ENCODE data around the gene GPRC5C. TPM values are rescaled to one million over a fixed set of nuclear protein-coding genes. Genes with fewer than 3 reads are reported as not detected.
A peak's percentile ranks its signal among the peaks of the same experiment; 100 is the strongest.

GPRC5C gene
- total RNA-seq, 1 experiment from 2014 or later = 18.5 TPM

- Histone ChIP-seq H3K27me3 (no peaks in the 10 kb centered on the region), H3K4me3 (no peak overlapping the region), H3K36me3 (no peaks in the 10 kb centered on the region), H3K9me3 (peaks cover 7% of the 10 kb centered on the region)
- peak; percentile 72 for DNase-seq
Observed at GRCh38 chr17:74442670-74443515, 11.0 kb downstream of the GPRC5C start.

GRCh38 chr17:74443516-74444296 is 11.8 kb downstream of the GPRC5C start:
- no peak overlapping the region for H3K4me3 ChIP-seq
- no peaks in the 10 kb centered on the region for H3K27me3 ChIP-seq
- peaks cover 1% of the 10 kb centered on the region for H3K9me3 ChIP-seq
- no peak for DNase-seq
- no peaks in the 10 kb centered on the region for H3K36me3 ChIP-seq

DNA sequence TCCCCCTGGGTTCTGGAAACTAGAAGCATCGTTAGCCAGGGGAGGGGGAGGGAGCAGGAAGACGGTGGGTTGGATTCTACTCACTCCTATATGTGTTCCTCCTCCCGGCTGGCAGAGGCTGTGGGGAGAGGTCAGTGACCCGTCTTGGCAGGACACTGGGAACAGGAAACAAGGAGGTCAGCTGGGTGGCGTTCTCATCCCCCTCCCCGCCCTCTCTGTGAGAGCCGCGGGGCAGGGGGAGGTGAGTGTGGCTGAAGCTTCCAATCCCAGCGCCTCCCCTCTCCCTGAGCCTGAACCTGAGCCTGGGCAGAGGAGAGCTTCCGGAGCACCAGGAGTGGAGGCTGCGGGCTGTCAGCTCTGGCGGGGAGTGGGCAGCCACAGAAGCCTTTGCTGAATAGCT is 12.5 kb downstream of the GPRC5C start:
- Histone ChIP-seq H3K9me3 (no peaks in the 10 kb centered on the region), H3K36me3 (no peaks in the 10 kb centered on the region), H3K27me3 (no peaks in the 10 kb centered on the region), H3K4me3 (no peak overlapping the region)
- peak; percentile 61 for DNase-seq

DNA sequence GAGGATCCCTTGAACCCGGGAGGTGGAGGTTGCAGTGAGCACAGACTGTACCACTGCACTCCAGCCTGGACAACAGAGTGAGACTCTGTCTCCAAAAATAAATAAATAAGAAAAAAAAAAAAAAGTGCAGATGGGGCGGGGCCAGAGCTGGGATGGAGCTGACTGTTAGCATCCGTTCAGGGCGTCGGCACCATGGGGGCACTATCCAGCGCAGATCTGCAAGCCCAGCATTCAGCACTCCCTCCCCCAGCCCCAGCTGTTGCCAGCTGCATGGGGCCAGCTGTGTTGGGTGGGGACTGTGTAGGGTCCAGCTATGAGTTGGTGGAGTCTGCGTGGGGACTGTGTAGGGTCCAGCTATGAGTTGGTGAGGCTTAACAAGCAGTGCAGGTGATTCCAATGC is 13.3 kb downstream of the GPRC5C start:
- Histone ChIP-seq H3K4me3 (no peak overlapping the region), H3K9me3 (no peaks in the 10 kb centered on the region), H3K36me3 (no peaks in the 10 kb centered on the region), H3K27me3 (no peaks in the 10 kb centered on the region)
- no peak for DNase-seq

DNA sequence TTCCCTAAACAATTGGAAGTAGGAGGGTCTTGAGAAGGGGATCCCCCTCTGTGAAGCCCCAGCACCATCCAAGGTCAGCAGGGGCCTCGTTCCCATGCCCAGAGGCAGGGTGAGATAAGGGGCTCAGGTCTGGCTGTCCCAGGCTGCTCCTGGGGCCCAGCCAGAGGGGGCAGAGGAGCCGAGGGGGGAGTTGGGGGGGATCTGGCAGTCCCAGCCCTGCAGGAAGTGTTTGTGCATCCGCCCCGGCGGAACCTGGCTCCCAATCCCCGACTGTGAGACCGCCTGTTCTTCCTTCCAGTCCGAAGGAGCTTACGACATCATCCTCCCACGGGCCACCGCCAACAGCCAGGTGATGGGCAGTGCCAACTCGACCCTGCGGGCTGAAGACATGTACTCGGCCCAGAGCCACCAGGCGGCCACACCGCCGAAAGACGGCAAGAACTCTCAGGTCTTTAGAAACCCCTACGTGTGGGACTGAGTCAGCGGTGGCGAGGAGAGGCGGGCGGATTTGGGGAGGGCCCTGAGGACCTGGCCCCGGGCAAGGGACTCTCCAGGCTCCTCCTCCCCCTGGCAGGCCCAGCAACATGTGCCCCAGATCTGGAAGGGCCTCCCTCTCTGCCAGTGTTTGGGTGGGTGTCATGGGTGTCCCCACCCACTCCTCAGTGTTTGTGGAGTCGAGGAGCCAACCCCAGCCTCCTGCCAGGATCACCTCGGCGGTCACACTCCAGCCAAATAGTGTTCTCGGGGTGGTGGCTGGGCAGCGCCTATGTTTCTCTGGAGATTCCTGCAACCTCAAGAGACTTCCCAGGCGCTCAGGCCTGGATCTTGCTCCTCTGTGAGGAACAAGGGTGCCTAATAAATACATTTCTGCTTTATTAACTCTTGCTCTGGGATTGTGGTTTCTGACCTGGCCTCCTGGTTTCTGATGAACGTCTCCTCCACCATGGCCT is 14.9 kb downstream of the GPRC5C start:
- Histone ChIP-seq H3K9me3 (no peaks in the 10 kb centered on the region), H3K36me3 (no peaks in the 10 kb centered on the region), H3K27me3 (no peaks in the 10 kb centered on the region), H3K4me3 (no peak overlapping the region)
- DNase-seq = no peak

GRCh38 chr17:74447628-74448159 is 15.8 kb downstream of the GPRC5C start:
- Histone ChIP-seq H3K36me3 (no peaks in the 10 kb centered on the region), H3K27me3 (no peaks in the 10 kb centered on the region), H3K4me3 (no peak overlapping the region), H3K9me3 (no peaks in the 10 kb centered on the region)
- DNase-seq = no peak

DNA sequence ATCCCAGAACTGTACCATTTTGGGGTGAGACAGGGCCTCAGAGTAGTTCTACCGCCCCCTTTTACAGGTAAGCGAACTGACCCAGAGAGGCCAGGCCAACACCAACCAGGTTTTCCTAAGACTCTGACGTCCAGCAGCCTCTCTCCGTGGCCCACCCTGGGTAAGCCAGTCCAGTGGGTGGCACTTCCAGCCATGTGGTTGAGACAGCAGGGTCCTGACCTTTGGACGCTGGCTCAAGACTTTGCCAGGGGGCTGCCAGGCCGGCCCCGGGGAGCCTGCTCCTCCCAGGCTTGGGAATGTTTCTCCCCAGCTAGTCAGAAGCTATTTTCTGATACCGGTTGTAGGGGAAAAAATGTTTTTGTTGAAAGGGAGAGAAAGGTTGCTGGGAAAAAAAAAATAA is 16.9 kb downstream of the GPRC5C start:
- no peaks in the 10 kb centered on the region for H3K9me3 ChIP-seq

GRCh38 chr17:74449306-74449705 is 17.4 kb downstream of the GPRC5C start:
- H3K9me3 ChIP-seq = no peaks in the 10 kb centered on the region
- DNase-seq = no peak
- H3K27me3 ChIP-seq = no peaks in the 10 kb centered on the region
- no peak overlapping the region for H3K4me3 ChIP-seq
- H3K36me3 ChIP-seq = no peaks in the 10 kb centered on the region

More for the DNA sequence above, 16.9 kb downstream of the GPRC5C start:
- DNase-seq = no peak
- Histone ChIP-seq H3K36me3 (no peaks in the 10 kb centered on the region), H3K27me3 (no peaks in the 10 kb centered on the region), H3K4me3 (no peak overlapping the region)

- no peaks in the 10 kb centered on the region for H3K9me3 ChIP-seq
- H3K4me3 ChIP-seq = no peak overlapping the region
- no peak for DNase-seq
- H3K27me3 ChIP-seq = no peaks in the 10 kb centered on the region
- H3K36me3 ChIP-seq = no peaks in the 10 kb centered on the region
Observed at GRCh38 chr17:74449773-74450172, 17.9 kb downstream of the GPRC5C start.

GRCh38 chr17:74450231-74450630 is 18.3 kb downstream of the GPRC5C start:
- no peaks in the 10 kb centered on the region for H3K27me3 ChIP-seq
- no peaks in the 10 kb centered on the region for H3K36me3 ChIP-seq
- DNase-seq = no peak
- H3K4me3 ChIP-seq = no peak overlapping the region
- no peaks in the 10 kb centered on the region for H3K9me3 ChIP-seq

GRCh38 chr17:74450925-74451403 is 19.1 kb downstream of the GPRC5C start:
- H3K27me3 ChIP-seq = no peaks in the 10 kb centered on the region
- no peak overlapping the region for H3K4me3 ChIP-seq
- DNase-seq = no peak
- no peaks in the 10 kb centered on the region for H3K9me3 ChIP-seq
- H3K36me3 ChIP-seq = no peaks in the 10 kb centered on the region

- no peaks in the 10 kb centered on the region for H3K36me3 ChIP-seq
- DNase-seq = no peak
- H3K27me3 ChIP-seq = no peaks in the 10 kb centered on the region
- no peaks in the 10 kb centered on the region for H3K9me3 ChIP-seq
- H3K4me3 ChIP-seq = no peak overlapping the region
Observed at GRCh38 chr17:74451557-74451956, 19.7 kb downstream of the GPRC5C start.

DNA sequence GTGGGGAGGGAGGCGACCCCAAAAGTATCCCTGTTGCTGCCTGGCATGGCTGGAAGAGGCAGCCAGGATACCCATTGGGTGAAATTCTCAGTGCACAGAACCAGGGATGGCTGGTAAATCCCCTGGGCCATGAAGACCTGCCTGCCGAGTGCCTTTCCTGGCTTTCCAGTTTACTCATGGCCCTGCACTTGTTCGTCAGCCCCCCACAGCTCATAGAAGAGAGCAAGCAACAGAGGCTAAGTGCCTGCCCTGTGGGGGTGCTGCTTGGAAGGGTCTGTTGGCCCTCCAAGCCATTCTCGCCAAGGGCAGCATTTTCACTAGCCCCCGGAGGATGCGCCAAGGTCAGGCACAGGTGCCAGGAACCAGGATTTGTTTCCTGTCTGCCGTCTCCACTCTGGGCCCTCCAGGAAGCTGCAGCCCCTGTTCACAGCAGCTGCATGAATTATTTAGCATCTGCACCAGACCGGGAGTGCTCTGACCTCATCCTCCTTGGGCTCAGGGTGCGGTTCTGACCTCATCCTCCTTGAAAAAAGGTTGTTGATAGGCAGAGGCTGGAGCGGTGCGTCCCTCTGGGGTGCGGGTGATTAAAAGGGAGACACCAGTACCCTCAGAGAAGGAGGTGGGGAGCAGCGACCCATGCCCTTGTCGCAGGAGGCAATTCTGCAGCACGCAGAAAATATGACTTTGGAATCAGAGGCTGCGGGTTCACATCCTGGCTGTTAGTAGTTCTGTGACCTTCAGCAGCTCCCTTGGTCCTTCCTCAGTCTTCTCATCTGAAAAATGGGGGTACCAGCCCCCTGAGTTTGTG is 20.3 kb downstream of the GPRC5C start:
- no peaks in the 10 kb centered on the region for H3K36me3 ChIP-seq

DNA sequence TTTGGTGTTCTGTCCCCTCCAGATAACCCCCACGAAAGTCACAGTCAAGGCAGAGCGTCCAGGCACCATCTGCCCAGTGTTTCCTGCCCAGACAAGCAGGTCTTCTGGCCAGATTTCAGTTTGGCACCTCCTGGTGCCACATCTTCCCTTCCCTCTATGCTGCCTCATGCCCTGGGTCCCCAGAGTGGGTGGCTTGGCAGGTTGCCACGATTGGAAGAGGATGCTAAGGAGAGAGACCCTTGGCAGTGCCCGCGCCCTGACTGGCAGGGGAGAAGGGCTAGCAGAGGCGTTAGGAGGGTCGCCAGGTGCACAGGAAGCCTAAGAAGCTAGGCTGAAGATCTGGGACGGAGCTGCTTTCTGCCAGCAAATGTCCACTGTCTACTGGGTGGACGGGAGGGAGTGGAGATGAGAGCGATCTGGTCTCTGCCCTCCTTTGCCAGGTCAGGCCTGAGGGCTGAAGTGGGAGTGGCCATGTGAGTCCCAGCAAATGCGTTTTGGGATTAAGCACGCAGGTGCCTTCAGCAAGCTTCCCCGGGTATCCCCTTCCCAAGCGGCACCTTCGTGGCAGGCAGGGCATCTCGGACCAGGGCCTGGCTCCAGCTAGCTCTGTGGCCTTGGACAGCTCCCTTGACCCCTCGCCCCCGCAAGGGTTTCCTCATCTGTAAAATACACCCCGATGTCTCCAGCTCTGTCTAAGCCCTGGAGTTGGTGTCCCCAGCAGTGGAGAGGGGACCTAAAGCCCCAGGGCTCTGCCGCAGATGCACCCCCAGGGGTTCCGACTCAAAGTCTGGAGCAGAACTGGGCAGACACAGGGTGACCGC is 21.2 kb downstream of the GPRC5C start:
- Histone ChIP-seq H3K27me3 (peaks cover 4% of the 10 kb centered on the region; the same call in 1 of the 2 replicates), H3K36me3 (no peaks in the 10 kb centered on the region), H3K9me3 (no peaks in the 10 kb centered on the region), H3K4me3 (peak overlapping the region; percentile 30; the same call in 1 of the 2 replicates)
- no peak for DNase-seq

More for the DNA sequence above, 20.3 kb downstream of the GPRC5C start:
- DNase-seq = no peak
- no peak overlapping the region for H3K4me3 ChIP-seq
- H3K27me3 ChIP-seq = no peaks in the 10 kb centered on the region
- no peaks in the 10 kb centered on the region for H3K9me3 ChIP-seq

All from MG63 (cell line).